K562 (cell line): ENCODE measurements around the gene ITPR2. TPM values are rescaled to one million over a fixed set of nuclear protein-coding genes. Genes with fewer than 3 reads are reported as not detected.

Experiments used
- ARID3A ChIP-seq: IDR thresholded peaks from 2 replicates; pipeline ENCODE4 v1.6.1; 2012; ENCODE audit warnings: low read depth, low read length, improper control_type of control experiment, borderline replicate concordance
- BRF1 ChIP-seq: IDR thresholded peaks from 3 replicates; pipeline ENCODE4 v1.6.1; 2011; ENCODE audit warnings: borderline replicate concordance, mild to moderate bottlenecking; ENCODE audit not compliant: insufficient read length; ENCODE audit errors: extremely low read depth
- CREBBP ChIP-seq: IDR thresholded peaks from one replicate; pipeline ENCODE4 v1.6.1; 2012; ENCODE audit warnings: low read depth, mild to moderate bottlenecking, control low read depth, inconsistent platforms, low read length
- CUX1 ChIP-seq: fragments of 200-800 bp; sonication (Bioruptor generic); IDR thresholded peaks from 2 replicates; pipeline ENCODE4 v1.6.1; 2016; ENCODE audit warnings: missing genetic modification characterization, missing compliant biosample characterization
- DLX4 ChIP-seq: fragments of 250-450 bp; sonication (Bioruptor Pico); IDR thresholded peaks from 2 replicates; pipeline ENCODE4 v1.6.1; 2021; ENCODE audit warnings: mild to moderate bottlenecking
- ETV1 ChIP-seq: fragments of 450-650 bp; conservative IDR thresholded peaks from 2 replicates; pipeline ENCODE4 v1.6.1; 2016; ENCODE audit warnings: missing genetic modification characterization, control low read depth, low read depth, missing compliant biosample characterization
- GTF2A2 ChIP-seq: IDR thresholded peaks from 2 replicates; pipeline ENCODE4 v1.6.1; 2016; ENCODE audit warnings: mild to moderate bottlenecking, missing genetic modification characterization, missing compliant biosample characterization
- KLF13 ChIP-seq: fragments of 450-650 bp; IDR thresholded peaks from 2 replicates; pipeline ENCODE4 v1.6.1; 2016; ENCODE audit warnings: missing genetic modification characterization, low read depth, mild to moderate bottlenecking, missing compliant biosample characterization, moderate library complexity, borderline replicate concordance
- MAFG ChIP-seq: fragments of 450-650 bp; conservative IDR thresholded peaks from 2 replicates; pipeline ENCODE4 v1.6.1; 2016; ENCODE audit warnings: missing genetic modification characterization, missing compliant biosample characterization
- MAX ChIP-seq: sonication (generic); formaldehyde crosslinking; IDR thresholded peaks from 2 replicates; pipeline ENCODE4 v1.9.0; 2022; ENCODE audit warnings: mild to moderate bottlenecking, missing genetic modification reagents
- MYBL2 ChIP-seq, 2 experiments: fragments of 450-650 bp in 1 of 2; sonication (generic) in 1 of 2; formaldehyde crosslinking in 1 of 2; IDR thresholded peaks; 2 replicates each; pipeline versions ENCODE4 v1.6.1 to v1.8.1; 2017 to 2022; ENCODE audit warnings: borderline replicate concordance in 1 of 2, inconsistent platforms in 1 of 2, low read depth in 1 of 2, mild to moderate bottlenecking in 1 of 2, missing genetic modification reagents in 1 of 2, moderate library complexity in 1 of 2
- PHF21A ChIP-seq: fragments of 450-650 bp; IDR thresholded peaks from 2 replicates; pipeline ENCODE4 v1.6.1; 2017; ENCODE audit warnings: low read depth, borderline replicate concordance
- PML ChIP-seq: IDR thresholded peaks from 2 replicates; pipeline ENCODE4 v1.6.1; 2012; ENCODE audit warnings: low read length, inconsistent platforms
- RBM22 ChIP-seq: fragments of 200-400 bp; formaldehyde crosslinking; IDR thresholded peaks from 2 replicates; pipeline ENCODE4 v1.6.1; 2018; ENCODE audit warnings: low read length, low read depth; ENCODE audit not compliant: poor library complexity, severe bottlenecking
- RNF2 ChIP-seq: sonication (generic); IDR thresholded peaks from 2 replicates; pipeline ENCODE4 v1.6.1; 2016
- SLC30A9 ChIP-seq: fragments of 250-450 bp; sonication (Bioruptor Pico); IDR thresholded peaks from 2 replicates; pipeline ENCODE4 v1.8.0; 2022; ENCODE audit warnings: mild to moderate bottlenecking, moderate library complexity
- SRSF1 ChIP-seq: fragments of 200-400 bp; formaldehyde crosslinking; IDR thresholded peaks from 2 replicates; pipeline ENCODE4 v1.6.1; 2017; ENCODE audit warnings: mild to moderate bottlenecking, low read depth, low read length, moderate library complexity
- SRSF7 ChIP-seq: fragments of 200-400 bp; formaldehyde crosslinking; optimal IDR thresholded peaks from 2 replicates; pipeline ENCODE3; 2017; ENCODE audit warnings: mild to moderate bottlenecking, low read depth, low read length
- ZBTB7A ChIP-seq: IDR thresholded peaks from 2 replicates; pipeline ENCODE4 v1.6.1; 2011; ENCODE audit warnings: low read depth, mild to moderate bottlenecking, low read length, moderate library complexity, borderline replicate concordance; ENCODE audit not compliant: control insufficient read depth
- ZNF174 ChIP-seq: fragments of 250-450 bp; sonication (Bioruptor Pico); IDR thresholded peaks from 2 replicates; pipeline ENCODE4 v1.4.0; 2020; ENCODE audit warnings: mild to moderate bottlenecking
- ZNF175 ChIP-seq: fragments of 200-800 bp; sonication (Bioruptor generic); IDR thresholded peaks from 2 replicates; pipeline ENCODE4 v1.6.1; 2016; ENCODE audit warnings: low read depth, mild to moderate bottlenecking, missing genetic modification characterization, missing compliant biosample characterization
- ZNF695 ChIP-seq: fragments of 450-650 bp; formaldehyde crosslinking; IDR thresholded peaks from 2 replicates; pipeline ENCODE4 v1.4.0; 2020; ENCODE audit warnings: mild to moderate bottlenecking, moderate library complexity
- polyA plus RNA-seq, 8 experiments: library from polyadenylated mRNA; depleted of rRNA in 4 of 8; stranded (reverse) in 5 of 8; unstranded in 3 of 8; fragments of >200 nt; fragmentation: Nextera tagmentation in 2 of 8; fragmentation: Illumina TruSeq in 1 of 8; extraction: Ambion mirVana in 2 of 8; extraction: Trizol in 1 of 8; gene quantifications; 2 replicates each; pipeline versions ENCODE4 v1.2.1 to v1.2.3, GENCODE V29; 2011 to 2014; ENCODE audit warnings: inconsistent platforms in 1 of 8, missing spikeins in 1 of 8
- total RNA-seq, 7 experiments: library from RNA; depleted of rRNA in 6 of 7; stranded (reverse); fragments of >200 nt in 6 of 7; fragmentation: Illumina TruSeq in 2 of 7; extraction: Trizol in 2 of 7; gene quantifications; 2 replicates each; pipeline versions ENCODE4 v1.2.1 to v1.2.3, GENCODE V29; 2011 to 2021; ENCODE audit warnings: low replicate concordance in 1 of 7

The ITPR2 gene
- total and polyA plus RNA-seq, 9 of the 15 experiments (the other 6 are each of a cell fraction or from before 2014, with no cell fraction given), result 0.21 to 3.3 (median 0.95) TPM

GRCh38 chr12:26696613-26697092 is 136.3 kb downstream of the ITPR2 start (continued):
- TF ChIP-seq MYBL2 (IDR thresholded peaks at IDR 0.05; ENCODE audit: low read depth) (peak; percentile 66), MYBL2 (CRISPR knock-in tag; IDR thresholded peaks at IDR 0.05; ENCODE audit: borderline replicate concordance) (no peak), PML (no peak), SRSF7 (no peak), PHF21A (no peak), ETV1 (no peak), ZNF175 (CRISPR knock-in tag) (no peak; the same call in 1 of the 2 replicates), CUX1 (CRISPR knock-in tag) (no peak), ZBTB7A (no peak), SRSF1 (no peak), SLC30A9 (CRISPR knock-in tag) (no peak), ZNF695 (CRISPR knock-in tag) (no peak), GTF2A2 (tag) (no peak), DLX4 (CRISPR knock-in tag) (no peak), RBM22 (no peak), CREBBP (no peak), MAFG (tag) (peak; percentile 93), BRF1 (no peak), KLF13 (peak; percentile 68; the same call in 1 of the 2 replicates), MAX (no peak), RNF2 (no peak), ARID3A (no peak), ZNF174 (CRISPR knock-in tag) (no peak)
